ENCODE results near the gene RBL1.
"Not testable (repeated sequence)": the region's sequence is repeated elsewhere in the genome, so short reads cannot be mapped to it uniquely, and the experiment has no call there.

The RBL1 gene

GRCh38 chr20:37072293-37073196 lies 23.3 kb downstream of the RBL1 start:
- peak in 1 of 5 experiments; percentile 27 for DNase-seq

DNA sequence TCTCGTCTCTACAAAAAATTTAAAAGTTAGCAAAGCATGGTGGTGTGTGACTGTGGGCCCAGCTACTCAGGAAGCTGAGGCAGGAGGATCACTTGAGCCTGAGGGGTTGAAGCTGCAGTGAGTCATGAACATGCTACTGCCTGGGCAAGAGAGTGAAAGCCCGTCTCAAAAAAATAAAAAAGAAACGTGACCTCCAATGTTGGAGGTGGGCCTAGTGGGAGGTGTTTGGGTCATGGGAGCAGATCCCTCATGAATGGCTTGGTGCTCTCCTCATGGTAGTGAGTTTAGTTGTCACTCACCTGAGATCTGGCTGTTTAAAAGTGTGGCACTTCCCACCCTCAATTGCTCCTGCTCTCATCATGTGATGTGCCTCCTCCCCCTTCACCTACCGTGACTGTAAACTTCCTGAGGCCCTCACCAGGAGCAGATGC lies 24.3 kb downstream of the RBL1 start:
- peak in 2 of 5 experiments; percentile 13 to 50 for DNase-seq

GRCh38 chr20:37069563-37069962 lies 26.2 kb downstream of the RBL1 start:
- DNase-seq = not testable (repeated sequence)

DNA sequence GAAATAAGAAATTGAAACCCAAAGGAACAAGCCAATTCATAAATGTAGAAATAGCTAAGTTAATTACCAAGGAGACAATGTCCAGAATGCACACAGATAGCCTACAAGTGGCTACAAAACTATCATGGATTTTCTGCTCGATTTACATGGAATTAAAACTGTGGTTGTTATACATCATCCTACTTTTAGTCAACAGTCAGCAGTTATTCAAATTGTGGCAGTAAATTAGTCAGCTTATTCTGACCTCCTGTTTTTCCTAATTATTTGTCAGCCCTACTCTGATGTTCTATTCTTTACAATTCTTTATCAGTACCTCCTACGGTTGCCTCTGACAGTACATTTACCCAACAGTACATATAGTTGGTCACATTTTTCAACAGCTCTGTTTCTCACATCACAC lies 29.6 kb downstream of the RBL1 start:
- no peak for DNase-seq

- no peak for DNase-seq
These were observed 40.5 kb downstream of the RBL1 start for GRCh38 chr20:37055276-37055675.

- DNase-seq = no peak
These were observed 42.4 kb downstream of the RBL1 start for GRCh38 chr20:37053230-37053950.

DNA sequence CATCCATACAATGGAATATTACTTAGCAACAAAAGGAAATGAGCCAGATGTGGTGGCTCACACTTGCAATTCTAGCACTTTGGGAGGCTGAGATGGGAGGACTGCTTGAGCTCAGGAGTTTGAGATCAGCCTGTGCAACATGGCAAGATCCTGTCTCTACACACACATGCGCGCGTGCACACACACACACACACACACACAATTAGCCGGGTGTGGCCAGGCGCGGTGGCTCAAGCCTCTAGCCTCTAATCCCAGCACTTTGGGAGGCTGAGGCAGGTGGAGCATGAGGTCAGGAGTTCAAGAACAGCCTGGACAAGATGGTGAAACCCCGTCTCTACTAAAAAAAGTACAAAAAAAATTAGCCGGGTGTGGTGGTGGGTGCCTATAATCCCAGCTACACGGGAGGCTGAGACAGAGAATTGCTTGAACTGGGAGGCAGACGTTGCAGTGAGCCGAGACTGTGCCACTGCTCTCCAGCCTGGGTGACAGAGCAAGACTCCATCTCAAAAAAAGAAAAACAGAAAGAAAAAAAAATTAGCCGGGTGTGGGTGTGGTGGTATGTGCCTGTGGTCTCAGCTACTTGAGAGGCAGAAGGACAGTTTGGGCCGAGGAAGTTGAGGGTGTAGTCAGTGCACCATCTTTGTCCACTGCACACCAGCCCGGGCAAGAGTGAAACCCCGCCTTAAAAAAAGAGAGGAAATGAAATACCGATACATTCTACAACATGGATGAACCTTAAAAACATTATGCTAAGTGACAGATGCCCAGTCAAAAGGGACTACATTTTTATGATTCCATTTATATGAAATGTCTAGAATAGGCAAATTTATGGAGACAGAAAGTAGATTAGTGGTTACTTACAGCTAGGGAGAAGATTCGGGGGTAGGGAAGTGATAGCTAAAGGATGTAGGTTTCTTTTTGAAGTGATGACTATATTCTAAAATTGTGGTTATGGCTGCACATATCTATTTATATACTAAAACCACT lies 52.5 kb downstream of the RBL1 start:
- DNase-seq = peak in 2 of 5 experiments; percentile 29 to 86

DNA sequence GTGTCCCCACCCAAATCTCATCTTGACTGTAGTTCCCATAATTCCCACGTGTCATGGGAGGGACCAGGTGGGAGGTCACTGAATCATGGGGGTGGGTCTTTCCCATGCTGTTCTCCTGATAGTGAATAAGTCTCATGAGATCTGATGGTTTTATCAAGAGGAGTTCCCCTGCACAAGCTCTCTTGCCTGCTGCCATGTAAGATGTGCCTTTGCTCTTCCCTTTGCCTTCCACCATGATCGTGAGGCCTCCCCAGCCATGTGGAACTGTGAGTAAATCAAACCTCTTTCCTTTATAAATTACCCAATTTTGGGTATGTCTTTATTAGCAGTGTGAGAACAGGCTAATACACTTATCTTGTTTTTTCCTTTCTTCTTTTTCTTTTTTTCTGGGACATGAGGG lies 56.4 kb downstream of the RBL1 start:
- not testable (repeated sequence) for DNase-seq

- DNase-seq = no peak
These were observed 63.7 kb downstream of the RBL1 start for GRCh38 chr20:37032077-37032476.

- DNase-seq = no peak
These were observed 75.2 kb downstream of the RBL1 start for GRCh38 chr20:37020636-37021035.

- DNase-seq = not testable (repeated sequence)
These were observed 83.2 kb downstream of the RBL1 start for GRCh38 chr20:37012631-37013030.

- not testable (repeated sequence) for DNase-seq
These were observed 83.9 kb downstream of the RBL1 start for GRCh38 chr20:37011858-37012257.

DNA sequence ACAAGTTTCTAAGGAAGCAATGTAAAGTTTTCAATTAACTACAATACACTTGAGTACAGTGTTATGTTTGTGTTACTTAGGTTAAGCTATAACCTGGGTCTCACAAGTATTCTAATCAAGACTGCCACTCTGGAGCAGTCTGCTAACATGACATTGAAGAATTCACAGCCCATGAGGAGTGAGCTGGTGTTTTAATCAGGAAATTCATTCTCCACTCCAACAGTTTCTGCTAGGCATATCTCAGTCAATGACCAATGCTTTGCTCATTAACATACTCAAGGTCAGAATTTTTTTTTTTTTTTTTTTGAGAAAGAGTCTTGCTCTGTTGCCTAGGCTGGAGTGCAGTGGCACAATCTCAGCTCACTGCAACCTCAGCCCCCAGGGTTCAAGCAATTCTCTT lies 84.7 kb downstream of the RBL1 start:
- no peak for DNase-seq

- DNase-seq = peak in 2 of 5 experiments; percentile 31 to 82
These were observed 87.7 kb downstream of the RBL1 start for GRCh38 chr20:37007898-37008649.

- not testable (repeated sequence) for DNase-seq
These were observed 90.5 kb downstream of the RBL1 start for GRCh38 chr20:37005062-37005942.

DNA sequence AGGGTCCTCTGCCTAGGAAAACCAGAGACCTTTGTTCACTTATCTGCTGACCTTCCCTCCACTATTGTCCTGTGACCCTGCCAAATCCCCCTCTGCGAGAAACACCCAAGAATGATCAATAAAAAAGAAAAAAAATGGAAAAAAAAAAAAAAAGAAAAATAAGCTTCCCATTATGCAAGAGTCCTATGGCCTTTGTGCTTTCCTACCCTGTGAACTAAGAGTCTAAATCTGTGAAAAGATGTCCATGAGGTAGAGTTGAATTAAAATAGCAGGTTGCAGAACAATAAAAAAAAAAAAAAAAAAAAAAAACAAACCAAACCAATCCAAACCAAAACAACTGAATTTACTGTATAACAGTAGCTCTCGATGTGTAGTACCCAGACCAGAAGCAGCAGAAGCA lies 94.2 kb downstream of the RBL1 start:
- DNase-seq = not testable (repeated sequence)

DNA sequence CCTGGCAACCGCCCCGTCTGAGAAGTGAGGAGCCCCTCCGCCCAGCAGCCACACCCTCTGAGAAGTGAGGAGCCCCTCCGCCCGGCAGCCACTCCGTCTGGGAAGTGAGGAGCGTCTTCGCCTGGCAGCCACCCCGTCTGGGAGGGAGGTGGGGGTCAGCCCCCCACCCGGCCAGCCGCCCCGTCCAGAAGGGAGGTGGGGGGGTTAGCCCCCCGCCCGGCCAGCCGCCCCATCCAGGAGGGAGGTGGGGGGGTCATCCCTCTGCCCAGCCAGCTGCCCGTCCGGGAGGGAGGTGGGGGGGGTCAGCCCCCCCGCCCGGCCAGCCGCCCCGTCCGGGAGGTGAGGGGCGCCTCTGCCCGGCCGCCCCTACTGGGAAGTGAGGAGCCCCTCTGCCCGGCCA lies 95.6 kb downstream of the RBL1 start:
- DNase-seq = not testable (repeated sequence)

GRCh38 chr20:36998652-36999051 lies 97.1 kb downstream of the RBL1 start:
- DNase-seq = peak in 1 of 5 experiments; percentile 59

DNA sequence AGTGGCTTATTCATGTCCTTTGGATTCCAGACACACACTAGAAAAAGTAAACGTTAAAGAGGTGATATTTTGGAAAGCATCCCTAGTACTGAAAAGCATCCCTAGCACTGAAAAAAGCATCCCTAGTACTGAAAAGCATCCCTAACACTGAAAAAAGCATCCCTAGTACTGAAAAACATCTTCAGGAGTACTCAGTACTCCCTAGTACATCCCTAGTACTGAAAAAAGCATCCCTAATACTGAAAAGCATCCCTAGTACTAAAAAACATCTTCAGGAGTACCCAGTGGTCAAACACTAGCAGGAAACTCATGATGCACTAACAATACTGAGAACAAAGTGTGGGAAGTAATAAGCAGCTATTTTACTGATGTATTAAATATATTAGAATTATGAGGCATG lies 98.7 kb downstream of the RBL1 start:
- DNase-seq = no peak

- not testable (repeated sequence) for DNase-seq
These were observed 101.6 kb downstream of the RBL1 start for GRCh38 chr20:36994221-36994620.
